Lung (tissue), 12 donors: ENCODE results near the gene AK8. TPM values are rescaled to one million over a fixed set of nuclear protein-coding genes. Genes with fewer than 3 reads are reported as not detected.

Source experiments
- ATAC-seq: fragments of 200-7000 bp; cut with Tn5 transposase; one replicate; pipeline ENCODE4 v1.9.1; 2020; ENCODE audit warnings: moderate number of reproducible peaks; ENCODE audit not compliant: insufficient read depth, low FRiP score
- DNase-seq, 3 donors: peaks; one replicate each; pipeline ENCODE4 v3.0.0-alpha.2; 2013 to 2017
- H3K27ac ChIP-seq, 2 donors: one replicate each; pipeline ENCODE4 v1.5.1; 2013; ENCODE audit warnings: mild to moderate bottlenecking in 2 of 2, moderate library complexity in 2 of 2, control low read depth in 1 of 2, inconsistent platforms in 1 of 2, low read depth in 1 of 2, low read length in 1 of 2
- H3K27me3 ChIP-seq, 3 donors: one replicate each; pipeline ENCODE4 v1.5.1; 2013; ENCODE audit warnings: low read length in 2 of 3; ENCODE audit not compliant: control insufficient read depth in 3 of 3, insufficient read depth in 3 of 3
- H3K36me3 ChIP-seq, 4 donors: one replicate each; pipeline ENCODE4 v1.5.1; 2013; ENCODE audit warnings: low read length in 4 of 4, mild to moderate bottlenecking in 1 of 4, moderate library complexity in 1 of 4; ENCODE audit not compliant: control insufficient read depth in 4 of 4, insufficient read depth in 4 of 4
- H3K4me1 ChIP-seq, 5 donors: one replicate each; pipeline ENCODE4 v1.5.1; 2013; ENCODE audit warnings: low read length in 5 of 5, mild to moderate bottlenecking in 2 of 5, moderate library complexity in 1 of 5; ENCODE audit not compliant: control insufficient read depth in 5 of 5, insufficient read depth in 5 of 5
- H3K4me3 ChIP-seq: one replicate; pipeline ENCODE4 v1.5.1; 2013; ENCODE audit warnings: mild to moderate bottlenecking, control low read depth, moderate library complexity
- H3K9ac ChIP-seq, 2 donors: one replicate each; pipeline ENCODE4 v1.5.1; 2013; ENCODE audit warnings: low read length in 2 of 2, control low read depth in 1 of 2; ENCODE audit not compliant: insufficient read depth in 1 of 2
- H3K9me3 ChIP-seq, 4 donors: one replicate each; pipeline ENCODE4 v1.5.1; 2013; ENCODE audit warnings: low read length in 3 of 4, mild to moderate bottlenecking in 1 of 4, moderate library complexity in 1 of 4; ENCODE audit not compliant: control insufficient read depth in 4 of 4, insufficient read depth in 3 of 4
- CTCF ChIP-seq: IDR thresholded peaks from 2 replicates; pipeline ENCODE4 v1.5.1; 2012; ENCODE audit warnings: mild to moderate bottlenecking; ENCODE audit errors: control extremely low read depth, extremely low read depth
- WGBS, 2 donors: extraction: QIAGEN DNeasy Blood & Tissue Kit; methylation state at CpG; one replicate each; pipeline ENCODE4 v1.1.7; 2013; 5-methylcytosine and 5-hydroxymethylcytosine counted together
- polyA plus RNA-seq, 2 donors: library from polyadenylated mRNA; stranded (reverse); fragments of 200-250 nt; gene quantifications; one replicate each; pipeline ENCODE4 v1.2.1, GENCODE V29; 2013
- total RNA-seq, 2 donors: library from RNA; depleted of rRNA in 1 of 2; stranded (reverse); fragments of >200 nt in 1 of 2; gene quantifications; one replicate each; pipeline ENCODE4 v1.2.1, GENCODE V29; 2014 to 2021
- donor health status: control.
- donor health status: control.
- donor health status: Bipolar disorder and iron deficiency.
- donor health status: healthy.
- donor health status: DM: yes; HTN: yes; CAD: no.

The AK8 gene
- total and polyA plus RNA-seq, 4 donors, result 1.9 to 10.6 (median 3.7) TPM

- H3K4me1 ChIP-seq, result peaks cover 0 to 24% (median 13%) of the 10 kb centered on the region in 5 donors
- TF ChIP-seq CTCF, result no peak
- DNase-seq, result peak; percentile 88 to 94 (median 90)
- no peaks in the 10 kb centered on the region for H3K9me3 ChIP-seq
- H3K36me3 ChIP-seq, result no peaks in the 10 kb centered on the region
- H3K27me3 ChIP-seq, result no peaks in the 10 kb centered on the region
- H3K9ac ChIP-seq, result peak overlapping the region in 1 of 2 donors; percentile 34
- no peak overlapping the region for H3K4me3 ChIP-seq
- 63 to 70% methylated on average over 22 to 24 of the region's 24 CpGs for WGBS, 2 donors
- no peak for ATAC-seq
- no peak overlapping the region for H3K27ac ChIP-seq
Observed at GRCh38 chr9:132857616-132858342, 20.3 kb downstream of the AK8 start.

- H3K27ac ChIP-seq, result no peak overlapping the region
- peak overlapping the region in 1 of 2 donors; percentile 34 for H3K9ac ChIP-seq
- DNase-seq (peak; percentile 90 to 98 (median 98)), ATAC-seq (peak; percentile 41)
- no peaks in the 10 kb centered on the region for H3K27me3 ChIP-seq
- no peaks in the 10 kb centered on the region for H3K36me3 ChIP-seq
- no peaks in the 10 kb centered on the region for H3K9me3 ChIP-seq
- no peak overlapping the region for H3K4me3 ChIP-seq
- H3K4me1 ChIP-seq, result peaks cover 0 to 24% (median 13%) of the 10 kb centered on the region in 5 donors
- 61 to 76% methylated on average over 7 to 8 of the region's 8 CpGs for WGBS, 2 donors
- TF ChIP-seq CTCF, result no peak
Observed at GRCh38 chr9:132857031-132857430, 21.1 kb downstream of the AK8 start.

GRCh38 chr9:132855904-132856303 is 22.2 kb downstream of the AK8 start:
- no peak overlapping the region for H3K4me3 ChIP-seq
- no peak for ATAC-seq
- no peaks in the 10 kb centered on the region for H3K27me3 ChIP-seq
- no peak overlapping the region for H3K27ac ChIP-seq
- no peak overlapping the region for H3K9ac ChIP-seq
- DNase-seq, result no peak
- H3K9me3 ChIP-seq, result no peaks in the 10 kb centered on the region
- no peaks in the 10 kb centered on the region for H3K36me3 ChIP-seq
- H3K4me1 ChIP-seq, result peaks cover 0 to 24% (median 13%) of the 10 kb centered on the region in 5 donors
- TF ChIP-seq CTCF, result no peak
- 91 to 93% methylated on average over 5 of the region's 5 CpGs for WGBS, 2 donors

- Histone ChIP-seq H3K9ac (no peak overlapping the region), H3K27ac (no peak overlapping the region), H3K9me3 (no peaks in the 10 kb centered on the region), H3K4me1 (peaks cover 0 to 24% (median 13%) of the 10 kb centered on the region in 5 donors), H3K36me3 (no peaks in the 10 kb centered on the region), H3K4me3 (no peak overlapping the region), H3K27me3 (no peaks in the 10 kb centered on the region)
- no peak for DNase-seq
- WGBS, 2 donors, result 66 to 77% methylated on average over 10 of the region's 10 CpGs
- ATAC-seq, result no peak
- no peak for TF ChIP-seq CTCF
Observed at GRCh38 chr9:132854832-132855231, 23.3 kb downstream of the AK8 start.
